Muscle layer of duodenum (tissue), 2 donors: Measurements from ENCODE around the gene VPS13D.

Experiments
- H3K27ac ChIP-seq: one replicate; pipeline ENCODE4 v1.7.0; 2013; ENCODE audit warnings: mild to moderate bottlenecking, low read length
- H3K27me3 ChIP-seq: one replicate; pipeline ENCODE4 v1.7.0; 2013; ENCODE audit warnings: low read depth, mild to moderate bottlenecking, control low read depth, low read length
- H3K36me3 ChIP-seq, 2 donors: one replicate each; pipeline ENCODE4 v1.7.0; 2013; ENCODE audit warnings: low read length in 2 of 2, control low read depth in 1 of 2, mild to moderate bottlenecking in 1 of 2; ENCODE audit not compliant: insufficient read depth in 2 of 2, control insufficient read depth in 1 of 2
- H3K4me1 ChIP-seq, 2 donors: one replicate each; pipeline ENCODE4 v1.7.0; 2013; ENCODE audit warnings: low read length in 2 of 2, mild to moderate bottlenecking in 2 of 2, control low read depth in 1 of 2, moderate library complexity in 1 of 2; ENCODE audit not compliant: insufficient read depth in 2 of 2, control insufficient read depth in 1 of 2
- H3K4me3 ChIP-seq, 2 donors: one replicate each; pipeline ENCODE4 v1.7.0; 2013; ENCODE audit warnings: low read length in 2 of 2, low read depth in 1 of 2, mild to moderate bottlenecking in 1 of 2
- H3K9me3 ChIP-seq, 2 donors: one replicate each; pipeline ENCODE4 v1.7.0; 2013; ENCODE audit warnings: low read length in 2 of 2, control low read depth in 1 of 2, mild to moderate bottlenecking in 1 of 2; ENCODE audit not compliant: control insufficient read depth in 1 of 2
- donor health status: healthy.

VPS13D gene

DNA sequence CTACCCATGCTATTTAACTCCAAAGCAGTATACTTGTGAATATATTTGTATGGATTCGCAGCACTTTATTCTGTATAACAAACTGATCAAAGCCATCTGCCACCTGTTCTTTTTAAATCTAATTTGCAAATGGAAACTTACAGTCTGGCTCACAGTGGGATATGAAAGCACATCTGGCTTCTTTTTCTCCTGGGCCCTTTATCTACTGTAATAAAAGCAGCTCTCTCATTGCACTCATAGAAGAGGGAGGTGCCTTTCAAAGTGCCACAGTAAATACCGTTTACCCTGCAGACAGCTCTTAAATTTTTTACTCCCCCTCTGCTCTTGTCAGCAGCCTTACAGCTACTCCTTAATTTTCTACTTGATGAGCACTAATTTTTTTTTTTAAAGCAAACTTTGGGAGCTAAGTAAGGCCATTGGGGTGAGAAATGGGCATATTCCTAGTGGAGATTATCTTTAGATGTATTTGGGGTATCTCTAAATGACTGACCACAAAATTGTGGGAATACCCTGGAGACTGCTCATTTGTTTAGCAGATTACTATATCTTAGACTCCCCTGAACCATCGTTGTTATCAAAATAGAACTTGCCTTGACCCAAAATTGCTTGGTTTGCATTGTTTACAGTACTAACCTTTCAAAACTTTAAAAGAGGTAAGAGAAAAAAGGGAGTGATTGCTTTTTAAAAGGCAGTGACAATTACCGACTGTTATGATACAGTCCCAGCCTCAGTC is 110.1 kb downstream of the VPS13D start:
- H3K27ac ChIP-seq = peak overlapping the region; percentile 2
- H3K4me1 ChIP-seq = peaks cover 10 to 55% of the 10 kb centered on the region in 2 donors
- peaks cover 7 to 15% of the 10 kb centered on the region in 2 donors for H3K36me3 ChIP-seq

DNA sequence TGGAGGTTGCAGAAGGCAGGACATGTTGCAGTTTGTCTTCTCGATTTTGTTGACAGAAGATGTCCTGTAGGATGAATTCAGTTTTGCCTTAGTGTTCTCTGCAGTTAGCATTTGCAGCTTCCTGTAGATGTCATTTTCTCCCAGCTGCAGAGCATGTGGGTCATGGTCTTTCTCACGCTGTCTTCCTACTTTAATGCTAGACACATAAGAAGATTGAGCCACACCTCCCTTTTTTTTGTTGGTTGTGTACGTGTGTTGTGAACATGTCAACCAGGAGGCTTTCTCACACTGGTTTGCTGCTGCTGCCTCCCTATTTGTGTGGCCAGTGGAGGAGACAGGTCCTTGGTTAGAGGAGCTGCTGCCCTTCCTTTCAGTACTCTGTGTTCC is 110.7 kb downstream of the VPS13D start:
- H3K27me3 ChIP-seq = no peaks in the 10 kb centered on the region
- peak overlapping the region; percentile 2 for H3K27ac ChIP-seq
- H3K4me3 ChIP-seq = no peak overlapping the region
- H3K36me3 ChIP-seq = peaks cover 4 to 16% of the 10 kb centered on the region in 2 donors
- H3K9me3 ChIP-seq = no peaks in the 10 kb centered on the region
- H3K4me1 ChIP-seq = peaks cover 13 to 59% of the 10 kb centered on the region in 2 donors

More for the DNA sequence above, 110.1 kb downstream of the VPS13D start:
- Histone ChIP-seq H3K4me3 (no peak overlapping the region), H3K27me3 (no peaks in the 10 kb centered on the region), H3K9me3 (no peaks in the 10 kb centered on the region)

DNA sequence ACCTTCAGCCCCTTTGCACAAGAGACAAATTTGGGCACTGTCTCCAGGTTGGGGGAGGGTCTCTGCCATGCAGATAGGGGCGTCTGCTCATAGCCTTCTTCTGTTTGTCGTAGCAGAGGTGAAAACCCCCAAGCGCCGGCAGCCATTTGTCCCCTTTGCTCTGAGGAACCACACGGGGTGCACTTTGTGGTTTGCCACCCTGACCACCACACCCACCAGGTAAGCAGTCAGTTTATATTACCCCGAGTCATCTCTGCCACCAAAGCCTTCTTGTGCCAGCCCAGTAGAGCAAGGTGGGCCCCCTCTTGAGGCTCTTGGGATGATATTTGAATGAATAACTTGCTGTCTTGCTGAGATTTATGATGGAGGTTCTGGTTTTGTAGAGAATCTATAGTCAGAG is 111.8 kb downstream of the VPS13D start:
- H3K36me3 ChIP-seq = peaks cover 13 to 18% of the 10 kb centered on the region in 2 donors
- no peaks in the 10 kb centered on the region for H3K9me3 ChIP-seq
- H3K27me3 ChIP-seq = no peaks in the 10 kb centered on the region
- no peak overlapping the region for H3K4me3 ChIP-seq
- H3K27ac ChIP-seq = no peak overlapping the region
- peaks cover 17 to 59% of the 10 kb centered on the region in 2 donors for H3K4me1 ChIP-seq

DNA sequence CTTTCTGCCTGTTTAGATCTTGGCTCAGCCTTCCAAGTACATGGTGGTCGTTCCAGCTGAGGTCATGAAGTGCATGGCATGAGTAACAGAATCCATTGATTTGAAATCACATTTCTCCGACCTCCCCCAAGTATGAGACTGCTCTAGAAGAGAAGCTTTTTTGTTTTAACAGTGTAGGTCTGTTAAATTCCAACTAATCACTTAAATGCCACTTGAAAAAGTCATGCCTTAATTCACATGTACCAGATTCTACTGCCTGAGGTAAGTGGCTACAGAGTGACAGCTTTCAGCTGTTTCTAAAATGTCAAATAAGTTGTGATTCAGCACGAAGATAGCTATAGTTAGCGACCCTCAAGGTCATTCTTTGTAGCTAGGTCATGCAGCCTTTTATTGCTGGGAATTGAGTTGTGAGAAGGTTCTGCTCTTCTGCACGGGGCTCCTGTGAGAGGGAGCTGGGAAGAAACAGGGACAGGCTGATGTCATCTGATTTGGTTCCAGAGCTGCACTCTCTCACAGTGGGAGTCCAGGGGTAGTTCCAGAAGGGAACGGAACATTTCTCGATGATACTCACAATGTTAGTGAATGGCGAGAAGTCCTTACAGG is 112.7 kb downstream of the VPS13D start:
- Histone ChIP-seq H3K36me3 (peaks cover 15 to 21% of the 10 kb centered on the region in 2 donors), H3K9me3 (no peaks in the 10 kb centered on the region), H3K27ac (no peak overlapping the region), H3K4me1 (peaks cover 17 to 50% of the 10 kb centered on the region in 2 donors), H3K27me3 (no peaks in the 10 kb centered on the region), H3K4me3 (no peak overlapping the region)

DNA sequence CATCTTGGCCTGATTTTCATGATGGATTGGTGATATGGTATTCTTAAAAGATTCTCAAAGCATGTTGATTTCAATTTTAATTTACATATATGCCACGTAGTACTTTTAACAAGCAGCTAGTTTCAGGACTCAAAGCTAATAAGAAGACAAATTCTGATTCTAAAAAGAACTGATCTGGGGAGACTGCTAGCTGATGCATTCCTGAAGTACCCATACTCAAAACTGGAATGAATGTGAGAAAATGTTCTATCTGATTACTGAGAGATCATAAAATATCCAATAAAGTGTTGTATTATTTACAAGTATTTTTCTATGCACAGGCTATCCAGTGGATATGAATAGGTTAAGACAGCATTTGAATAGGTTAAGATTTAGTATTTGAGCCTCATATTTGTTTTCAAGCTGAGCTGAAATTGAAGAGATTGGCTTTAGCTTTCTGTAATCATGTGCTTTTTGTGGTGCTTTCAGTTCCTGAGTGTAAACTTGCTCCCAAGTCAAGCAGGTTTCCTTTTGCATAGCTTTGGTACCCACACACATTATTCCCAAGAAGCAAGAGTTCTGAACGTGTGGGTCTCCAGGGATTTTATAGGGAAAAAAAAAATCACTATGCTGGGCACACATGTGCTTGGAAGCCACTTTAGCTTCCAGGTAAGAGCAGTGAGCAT is 114.1 kb downstream of the VPS13D start:
- Histone ChIP-seq H3K27me3 (no peaks in the 10 kb centered on the region), H3K4me3 (no peak overlapping the region), H3K4me1 (peaks cover 17 to 36% of the 10 kb centered on the region in 2 donors), H3K27ac (no peak overlapping the region), H3K36me3 (peaks cover 18 to 24% of the 10 kb centered on the region in 2 donors), H3K9me3 (no peaks in the 10 kb centered on the region)

DNA sequence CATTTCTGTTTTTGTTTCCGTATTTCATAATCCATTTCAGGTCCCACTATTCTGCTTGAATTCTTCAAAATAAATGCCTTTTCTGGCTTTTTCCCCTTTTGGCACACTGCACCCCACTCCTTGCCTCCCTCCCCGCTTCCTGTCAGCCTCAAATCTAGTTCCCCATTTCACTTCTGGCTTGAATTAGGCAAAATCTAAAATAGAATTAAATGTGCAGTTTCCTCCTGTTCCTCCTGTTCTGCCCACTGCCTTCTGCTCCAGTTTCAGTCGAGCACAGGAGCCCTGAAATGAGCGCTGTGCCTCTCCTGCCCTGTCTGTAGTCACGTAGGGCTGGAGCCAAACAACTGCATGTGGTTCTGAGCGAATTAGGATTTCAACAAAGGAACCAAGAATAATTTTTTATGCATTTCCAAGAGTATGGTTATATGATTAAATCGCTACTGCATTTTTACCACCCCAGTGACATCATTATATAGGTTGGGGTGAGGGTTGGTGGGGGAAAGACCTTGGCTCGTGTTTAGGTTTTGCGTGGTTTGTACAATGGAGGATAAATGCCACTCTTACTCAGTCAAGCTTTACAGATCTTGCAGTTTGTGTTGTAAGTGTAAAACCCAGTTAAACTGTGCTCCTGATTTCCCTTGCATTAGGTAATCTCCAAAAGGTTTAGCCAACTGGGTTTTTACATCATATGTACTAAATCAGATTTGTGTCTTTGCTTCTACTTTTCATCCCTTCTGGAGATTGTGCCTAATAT is 114.9 kb downstream of the VPS13D start:
- no peaks in the 10 kb centered on the region for H3K27me3 ChIP-seq

DNA sequence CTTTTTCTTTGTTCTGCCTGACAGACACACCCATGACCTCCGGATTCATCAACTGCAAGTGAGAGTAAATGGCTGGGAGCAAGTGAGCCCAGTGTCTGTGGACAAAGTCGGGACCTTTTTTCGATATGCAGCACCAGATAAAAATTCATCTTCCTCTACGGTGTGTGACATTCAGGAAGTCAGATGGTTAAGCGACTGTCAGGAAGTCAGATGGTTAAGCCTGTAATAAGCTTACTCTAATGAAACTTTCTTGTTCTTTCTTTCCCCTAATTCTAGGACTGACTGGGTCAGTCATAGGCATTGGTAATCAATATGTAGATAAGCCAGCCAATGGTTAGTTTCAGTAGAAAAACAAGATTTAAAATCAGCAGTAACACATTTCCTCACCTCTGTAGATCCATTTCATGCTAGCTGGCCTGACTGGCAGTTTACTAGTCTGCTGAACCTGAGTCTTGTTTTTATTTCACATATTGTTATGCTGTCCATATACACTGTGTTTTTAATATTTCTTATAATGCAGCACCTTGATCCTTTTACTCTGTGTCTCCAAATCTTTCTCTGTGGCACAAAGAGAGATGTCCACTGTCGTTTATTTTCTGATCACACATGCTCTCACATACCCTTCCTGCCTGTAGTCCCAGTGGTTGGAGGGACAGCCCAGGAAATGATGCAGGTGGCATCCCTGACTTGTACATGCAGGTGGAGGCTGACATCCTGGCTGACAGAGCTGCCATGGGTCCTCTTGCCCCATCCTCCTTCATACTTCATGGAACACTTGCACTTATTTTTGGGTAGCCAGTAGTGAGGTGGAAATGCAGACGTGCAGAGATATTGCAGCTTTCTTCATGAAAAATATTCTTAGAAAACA is 115.8 kb downstream of the VPS13D start:
- H3K27ac ChIP-seq = peak overlapping the region; percentile 40
- H3K4me1 ChIP-seq = peaks cover 7 to 22% of the 10 kb centered on the region in 2 donors
- H3K9me3 ChIP-seq = peaks cover 0 to 2% of the 10 kb centered on the region in 2 donors
- peak overlapping the region in 1 of 2 donors; percentile 17 for H3K4me3 ChIP-seq
- H3K36me3 ChIP-seq = peaks cover 32 to 37% of the 10 kb centered on the region in 2 donors
- no peaks in the 10 kb centered on the region for H3K27me3 ChIP-seq

More for the DNA sequence above, 114.9 kb downstream of the VPS13D start:
- H3K9me3 ChIP-seq = no peaks in the 10 kb centered on the region
- peaks cover 13 to 30% of the 10 kb centered on the region in 2 donors for H3K4me1 ChIP-seq
- peak overlapping the region; percentile 40 for H3K27ac ChIP-seq
- H3K36me3 ChIP-seq = peaks cover 25 to 32% of the 10 kb centered on the region in 2 donors
- H3K4me3 ChIP-seq = peak overlapping the region in 1 of 2 donors; percentile 17

DNA sequence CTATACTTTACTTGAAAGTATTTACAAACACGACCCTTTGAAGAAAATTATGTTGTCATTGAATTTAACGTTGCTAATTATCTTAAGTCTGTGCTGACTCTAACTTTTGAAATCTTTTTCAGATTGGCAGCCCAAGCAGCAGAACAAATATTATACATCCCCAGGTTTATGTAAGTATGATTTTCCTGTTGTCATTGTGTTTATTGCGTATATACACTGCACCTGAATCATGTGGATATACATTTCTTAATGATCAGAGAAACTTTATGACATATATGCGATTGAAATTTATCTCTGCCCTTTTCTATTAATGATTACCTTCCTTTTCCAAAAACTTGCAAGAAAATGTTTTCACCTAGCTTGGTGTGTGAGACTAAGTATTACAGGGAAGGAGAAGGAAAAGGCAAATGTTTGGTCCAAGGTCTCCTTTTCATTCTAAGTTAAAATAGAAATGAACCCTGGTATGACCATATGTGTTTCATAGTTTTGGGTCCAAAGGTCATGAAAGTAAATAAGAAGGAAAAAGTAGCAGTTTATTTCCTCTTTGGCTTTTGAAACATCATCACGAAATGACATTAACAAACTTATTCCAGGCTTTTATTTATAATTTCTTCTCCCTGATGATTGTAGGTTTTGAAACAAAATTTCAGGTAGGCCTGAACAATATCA is 116.8 kb downstream of the VPS13D start:
- no peak overlapping the region for H3K27ac ChIP-seq
- peaks cover 39 to 42% of the 10 kb centered on the region in 2 donors for H3K36me3 ChIP-seq
- no peak overlapping the region for H3K4me3 ChIP-seq
- peaks cover 7 to 15% of the 10 kb centered on the region in 2 donors for H3K4me1 ChIP-seq
- peaks cover 0 to 5% of the 10 kb centered on the region in 2 donors for H3K9me3 ChIP-seq
- H3K27me3 ChIP-seq = no peaks in the 10 kb centered on the region

DNA sequence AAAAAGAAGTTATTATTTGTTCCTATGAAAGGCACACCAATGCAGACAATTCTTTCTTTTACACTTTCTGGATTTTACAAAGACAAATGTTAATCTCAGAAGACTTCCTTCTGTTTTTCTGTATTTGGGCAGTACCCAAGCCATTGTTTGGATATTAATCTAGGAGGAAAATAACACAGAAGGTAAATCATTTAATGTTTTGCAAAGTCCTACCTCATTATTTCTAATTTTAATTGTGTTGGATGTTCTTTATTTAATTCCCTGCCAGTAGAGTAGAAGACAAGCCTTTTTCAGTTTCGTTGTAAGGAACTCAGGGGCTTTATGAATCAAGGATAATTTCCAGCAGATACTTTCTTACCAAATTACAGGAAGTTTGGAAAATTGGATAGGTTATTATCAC is 118.3 kb downstream of the VPS13D start:
- Histone ChIP-seq H3K4me3 (no peak overlapping the region), H3K4me1 (peaks cover 7 to 8% of the 10 kb centered on the region in 2 donors), H3K9me3 (peaks cover 0 to 5% of the 10 kb centered on the region in 2 donors), H3K27ac (no peak overlapping the region), H3K36me3 (peaks cover 37 to 45% of the 10 kb centered on the region in 2 donors), H3K27me3 (no peaks in the 10 kb centered on the region)

DNA sequence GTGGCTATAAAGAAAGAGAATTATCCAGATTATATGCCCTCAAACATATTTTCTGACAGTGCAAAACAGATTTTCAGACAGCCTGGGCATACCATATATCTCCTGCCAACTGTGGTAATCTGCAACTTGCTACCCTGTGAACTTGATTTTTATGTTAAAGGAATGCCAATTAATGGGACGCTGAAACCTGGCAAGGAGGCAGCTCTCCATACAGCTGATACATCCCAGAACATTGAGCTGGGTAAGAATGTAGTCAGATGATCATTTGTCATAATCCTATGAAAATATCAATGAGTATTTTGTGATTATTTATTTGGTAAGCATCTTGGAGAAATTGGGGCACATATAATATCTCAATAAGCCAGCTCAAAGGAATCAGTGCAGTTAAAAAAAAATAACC is 124.2 kb downstream of the VPS13D start:
- Histone ChIP-seq H3K27ac (no peak overlapping the region), H3K27me3 (no peaks in the 10 kb centered on the region), H3K36me3 (peaks cover 46 to 74% of the 10 kb centered on the region in 2 donors), H3K4me1 (peaks cover 0 to 14% of the 10 kb centered on the region in 2 donors), H3K4me3 (no peak overlapping the region), H3K9me3 (peaks cover 0 to 5% of the 10 kb centered on the region in 2 donors)
